Psoas muscle (tissue), 8 donors: ENCODE results near the gene RNASE11. TPM values are rescaled to one million over a fixed set of nuclear protein-coding genes. Genes with fewer than 3 reads are reported as not detected.
"Not testable (repeated sequence)": the region's sequence is repeated elsewhere in the genome, so short reads cannot be mapped to it uniquely, and the experiment has no call there.

ENCODE experiments used
- ATAC-seq, 4 donors: fragments of 200-7000 bp; cut with Tn5 transposase; one replicate each; pipeline ENCODE4 v1.9.1; 2020; ENCODE audit warnings: moderate library complexity in 3 of 4, mild to moderate bottlenecking in 2 of 4
- DNase-seq, 2 donors: peaks; one replicate each; pipeline ENCODE4 v3.0.0-alpha.2; 2020
- H3K27ac ChIP-seq: fragments of 200-600 bp; one replicate; pipeline ENCODE4 v1.8.0; 2022
- H3K27me3 ChIP-seq, 3 donors: fragments of 200-600 bp in 1 of 3; one replicate each; pipeline versions ENCODE4 v1.6.1 to v1.8.0; 2013 to 2022; ENCODE audit warnings: low read length in 2 of 3, mild to moderate bottlenecking in 2 of 3, moderate library complexity in 1 of 3; ENCODE audit not compliant: insufficient read depth in 3 of 3
- H3K36me3 ChIP-seq, 2 donors: fragments of 200-600 bp in 1 of 2; one replicate each; pipeline versions ENCODE4 v1.6.1 to v1.8.0; 2013 to 2022; ENCODE audit warnings: low read depth in 1 of 2, mild to moderate bottlenecking in 1 of 2, moderate library complexity in 1 of 2; ENCODE audit not compliant: insufficient read depth in 1 of 2
- H3K4me1 ChIP-seq: fragments of 200-600 bp; one replicate; pipeline ENCODE4 v1.8.0; 2022
- H3K4me3 ChIP-seq: fragments of 200-600 bp; one replicate; pipeline ENCODE4 v1.8.0; 2022; ENCODE audit warnings: mild to moderate bottlenecking
- H3K9me3 ChIP-seq: fragments of 200-600 bp; one replicate; pipeline ENCODE4 v1.8.0; 2022
- CTCF ChIP-seq: fragments of 200-600 bp; IDR thresholded peaks from one replicate; pipeline ENCODE4 v1.8.0; 2022; ENCODE audit warnings: antibody characterized with exemption
- WGBS, 3 donors: extraction: QIAGEN DNeasy Blood & Tissue Kit; methylation state at CpG; one replicate each; pipeline versions ENCODE4 v1.1.6 to v1.1.7; 2013; 5-methylcytosine and 5-hydroxymethylcytosine counted together
- intact Hi-C, 2 donors: fragments of 100-400 bp; cut with DNase I; formaldehyde crosslinking; loops; one replicate each; pipeline versions ENCODE4 v1.11.0 to v1.14.2; 2022
- polyA plus RNA-seq, 3 donors: library from polyadenylated mRNA; stranded (reverse); fragments of 200-250 nt; gene quantifications; one replicate each; pipeline ENCODE4 v1.2.3, GENCODE V29; 2013
- total RNA-seq, 4 donors: library from RNA; stranded (reverse); fragmentation: NEBNext Ultra II Directional in 2 of 4; extraction: Animal tissue kit (Norgen Biotek cat#: 25700) in 2 of 4; gene quantifications; one replicate each; pipeline versions ENCODE4 v1.2.1 to v1.2.4, GENCODE V29; 2021 to 2023
- donor health status: healthy with polysubstance abuse.
- donor health status: DM: no; HTN: no; CAD: no; lungs with moderate emphysema.
- donor health status: Bipolar disorder and iron deficiency.
- donor health status: healthy.
- donor health status: DM: yes; HTN: yes; CAD: no.
- donor health status: DM: no; HTN: no; CAD: no.
- donor health status: DM: no; HTN: no; CAD: no.
- donor health status: DM: yes; HTN: yes; CAD: no.

Gene RNASE11
- total and polyA plus RNA-seq, 7 donors = not detected

- Histone ChIP-seq H3K27me3 (no peaks in the 10 kb centered on the region), H3K9me3 (no peaks in the 10 kb centered on the region), H3K36me3 (no peaks in the 10 kb centered on the region), H3K27ac (no peak overlapping the region), H3K4me1 (no peaks in the 10 kb centered on the region), H3K4me3 (no peak overlapping the region)
- intact Hi-C loops = loop anchor here in 1 of 2 donors (10.0 kb wide), 1 partner anchor 353 kb away; the partner anchor contains the start of gene RNASE2
- no peak for ATAC-seq
- 72 to 78% (median 76%) methylated on average over 12 of the region's 12 CpGs for WGBS, 3 donors
- no peak for DNase-seq
- TF ChIP-seq CTCF = no peak
Measured at GRCh38 chr14:20601522-20601921, 13.7 kb upstream of the RNASE11 start.

GRCh38 chr14:20597108-20597507 lies 9.3 kb upstream of the RNASE11 start:
- H3K9me3 ChIP-seq = no peaks in the 10 kb centered on the region
- H3K4me1 ChIP-seq = no peaks in the 10 kb centered on the region
- no peak overlapping the region for H3K4me3 ChIP-seq
- 55 to 69% (median 68%) methylated on average over 1 of the region's 1 CpG for WGBS, 3 donors
- H3K36me3 ChIP-seq = no peaks in the 10 kb centered on the region
- H3K27ac ChIP-seq = no peak overlapping the region
- intact Hi-C loops = no loop called here
- H3K27me3 ChIP-seq = peaks cover 0 to 10% (median 0%) of the 10 kb centered on the region in 3 donors
- ATAC-seq (no peak), DNase-seq (no peak)
- no peak for TF ChIP-seq CTCF

- intact Hi-C loops, ATAC-seq, H3K27ac ChIP-seq, DNase-seq, H3K36me3 ChIP-seq, H3K9me3 ChIP-seq, H3K4me1 ChIP-seq, H3K4me3 ChIP-seq: not testable (repeated sequence)
- H3K27me3 ChIP-seq = peaks cover 0 to 15% (median 3%) of the 10 kb centered on the region in 3 donors
- WGBS, 3 donors = 90 to 96% (median 96%) methylated on average over 3 of the region's 3 CpGs
Measured at GRCh38 chr14:20595726-20596125, 7.9 kb upstream of the RNASE11 start.

GRCh38 chr14:20592574-20592973 lies 4.8 kb upstream of the RNASE11 start:
- ATAC-seq = no peak
- intact Hi-C loops = no loop called here
- no peaks in the 10 kb centered on the region for H3K4me1 ChIP-seq
- no peak for TF ChIP-seq CTCF
- H3K36me3 ChIP-seq = no peaks in the 10 kb centered on the region
- WGBS, 3 donors = 15 to 18% (median 15%) methylated on average over 1 of the region's 1 CpG
- DNase-seq = no peak
- H3K27me3 ChIP-seq = peaks cover 0 to 15% (median 3%) of the 10 kb centered on the region in 3 donors
- no peaks in the 10 kb centered on the region for H3K9me3 ChIP-seq
- H3K27ac ChIP-seq = no peak overlapping the region
- H3K4me3 ChIP-seq = no peak overlapping the region

- no peak for ATAC-seq
- no peak for TF ChIP-seq CTCF
- Histone ChIP-seq H3K4me3 (no peak within 1 kb of the TSS), H3K27me3 (peaks cover 0 to 15% (median 3%) of the 10 kb centered on the region in 3 donors), H3K4me1 (no peaks in the 10 kb centered on the region), H3K36me3 (no peaks in the 10 kb centered on the region), H3K9me3 (no peaks in the 10 kb centered on the region), H3K27ac (no peak within 1 kb of the TSS)
- 71 to 89% (median 81%) methylated on average over 4 of the region's 4 CpGs for WGBS, 3 donors
- intact Hi-C loops = no loop called here
- DNase-seq = no peak
Measured at GRCh38 chr14:20591235-20591634, 3.4 kb upstream of the RNASE11 start, which contains the start of gene RNASE12. Gene RNASE12, minus strand, starts transcription at chr14:20591376. Its CDS starts 653 bp downstream, at chr14:20590723.
